ENCODE data around the gene STAG1.

Gene STAG1

DNA sequence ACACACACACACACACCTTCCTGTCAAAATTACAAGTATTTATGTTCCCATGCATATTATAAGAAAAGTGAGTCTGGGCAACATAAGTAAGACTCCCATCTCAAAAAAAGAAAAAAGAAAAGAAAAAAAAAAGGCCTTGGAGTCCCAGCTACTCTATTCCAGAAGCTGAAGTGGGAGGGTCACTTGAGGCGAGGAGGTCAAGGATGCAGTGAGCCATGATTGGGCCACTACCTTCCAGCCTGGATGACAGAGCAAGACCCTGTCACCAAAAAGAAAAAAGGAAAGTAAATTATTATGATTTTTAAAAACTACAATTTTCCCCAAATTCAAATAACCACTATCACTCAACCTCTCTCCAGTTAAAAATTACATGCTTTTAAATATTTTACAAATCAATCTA lies 113.1 kb downstream of the STAG1 start:
- DNase-seq (ENCODE audit: insufficient read length, low spot score) (no peak), FAIRE-seq (no peak)
- TF ChIP-seq PAX5 (IDR thresholded peaks at IDR 0.05; ENCODE audit: insufficient read depth, low read length, severe bottlenecking) (no peak), SPI1 (IDR thresholded peaks at IDR 0.05; ENCODE audit: low read depth, low read length) (no peak), POLR2A (IDR thresholded peaks at IDR 0.05; ENCODE audit: low read depth, low read length) (no peak)

DNA sequence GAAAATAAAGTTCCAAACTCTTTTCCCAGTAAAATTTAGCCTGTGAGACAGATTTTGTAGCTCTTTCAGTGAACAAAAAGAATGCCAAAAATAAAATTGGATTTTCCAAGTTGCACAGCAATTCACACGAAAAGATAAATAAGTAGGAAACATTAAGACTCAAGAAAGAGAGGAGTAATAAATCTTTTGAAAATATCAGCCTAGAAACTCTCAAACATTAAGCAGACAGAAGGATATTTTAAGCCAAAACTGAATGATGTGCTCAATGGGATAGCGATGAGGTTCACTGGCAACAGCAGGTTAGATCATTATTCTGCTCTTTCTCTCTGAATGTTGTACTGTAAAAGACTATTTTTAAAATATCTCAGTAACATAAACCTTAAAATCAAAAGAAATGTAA lies 115.0 kb downstream of the STAG1 start:
- TF ChIP-seq PAX5 (IDR thresholded peaks at IDR 0.05; ENCODE audit: insufficient read depth, low read length, severe bottlenecking) = no peak
- TF ChIP-seq SPI1 (IDR thresholded peaks at IDR 0.05; ENCODE audit: low read depth, low read length) = no peak
- no peak for TF ChIP-seq POU2F2 (IDR thresholded peaks at IDR 0.05; ENCODE audit: low read depth, low read length)
- no peak for TF ChIP-seq TAF1 (IDR thresholded peaks at IDR 0.05; ENCODE audit: low read depth, low read length)
- no peak for DNase-seq (ENCODE audit: insufficient read length, low spot score)
- peak; percentile 43 for FAIRE-seq

DNA sequence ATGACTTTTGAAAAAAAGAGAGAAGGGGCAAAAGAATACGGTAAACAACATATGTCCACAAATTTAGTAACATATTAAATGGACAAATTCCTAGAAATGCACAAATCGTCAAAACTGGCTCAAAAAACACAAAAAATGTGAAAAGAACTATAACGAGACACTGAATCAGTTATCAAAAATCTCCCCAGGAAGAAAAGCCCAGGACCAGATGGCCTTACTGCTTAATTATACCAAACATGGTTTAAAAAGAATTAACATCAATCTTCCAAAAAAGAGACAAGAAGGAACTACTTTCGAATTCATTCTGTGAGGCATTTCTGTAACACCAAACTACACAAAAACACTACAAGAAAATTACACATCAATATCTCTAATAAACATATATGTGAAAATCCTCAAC lies 117.4 kb downstream of the STAG1 start:
- no peak for DNase-seq (ENCODE audit: insufficient read length, low spot score)
- FAIRE-seq = no peak
- TF ChIP-seq POLR2AphosphoS5 (IDR thresholded peaks at IDR 0.05; ENCODE audit: low read depth, low read length) = no peak
- TF ChIP-seq PAX5 (IDR thresholded peaks at IDR 0.05; ENCODE audit: insufficient read depth, low read length, severe bottlenecking) = no peak
- no peak for TF ChIP-seq SPI1 (IDR thresholded peaks at IDR 0.05; ENCODE audit: low read depth, low read length)
- TF ChIP-seq POLR2A (IDR thresholded peaks at IDR 0.05; ENCODE audit: low read depth, low read length) = no peak
- TF ChIP-seq POU2F2 (IDR thresholded peaks at IDR 0.05; ENCODE audit: low read depth, low read length) = no peak
- TF ChIP-seq TAF1 (IDR thresholded peaks at IDR 0.05; ENCODE audit: low read depth, low read length) = no peak

DNA sequence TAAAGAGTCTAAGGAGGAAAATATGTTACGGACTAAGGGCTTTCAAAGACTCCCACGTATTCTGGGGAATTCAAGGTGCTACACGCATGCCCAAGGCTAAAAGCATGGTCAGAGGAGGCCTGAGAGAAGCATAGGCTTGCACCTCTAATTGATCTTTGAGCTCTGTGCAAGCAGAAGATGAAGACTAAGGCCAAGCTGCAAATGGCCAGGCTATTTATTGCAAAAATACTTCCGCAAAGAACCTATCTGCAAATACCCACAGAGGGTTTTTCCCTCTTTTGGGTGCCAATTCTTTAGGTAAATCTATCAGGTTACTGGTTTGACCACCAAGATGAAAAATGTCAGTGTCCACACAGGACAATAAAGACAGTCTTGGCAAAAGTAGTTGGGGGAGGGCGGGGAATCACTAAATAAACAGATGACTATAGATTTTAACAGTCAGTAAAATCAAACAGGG lies 119.5 kb downstream of the STAG1 start:
- FAIRE-seq = peak; percentile 9
- DNase-seq (ENCODE audit: insufficient read length, low spot score) = no peak
- no peak for TF ChIP-seq PAX5 (IDR thresholded peaks at IDR 0.05; ENCODE audit: insufficient read depth, low read length, severe bottlenecking)

DNA sequence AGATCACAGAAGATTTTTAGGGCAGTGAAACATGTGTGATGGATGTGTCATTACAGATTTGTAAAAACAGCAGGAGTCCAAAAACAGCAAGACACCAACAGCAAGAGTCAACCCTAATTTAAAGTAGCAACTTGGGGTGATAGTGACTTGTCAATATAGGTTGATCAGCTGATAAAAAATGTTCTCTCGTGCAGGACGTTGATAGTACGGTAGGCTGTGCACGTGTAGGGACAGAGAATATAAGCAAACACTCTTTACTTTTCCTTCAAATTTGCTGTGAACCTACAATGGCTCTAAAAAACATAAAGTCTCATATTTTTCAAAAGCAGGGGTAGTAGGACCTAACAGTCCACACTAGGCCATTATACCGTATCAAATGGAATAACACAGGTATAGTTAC lies 120.8 kb downstream of the STAG1 start:
- FAIRE-seq = peak; percentile 63
- TF ChIP-seq POU2F2 (IDR thresholded peaks at IDR 0.05; ENCODE audit: low read depth, low read length) = no peak
- TF ChIP-seq SPI1 (IDR thresholded peaks at IDR 0.05; ENCODE audit: low read depth, low read length) = no peak
- no peak for TF ChIP-seq TAF1 (IDR thresholded peaks at IDR 0.05; ENCODE audit: low read depth, low read length)
- no peak for TF ChIP-seq POLR2A (IDR thresholded peaks at IDR 0.05; ENCODE audit: low read depth, low read length)
- no peak for TF ChIP-seq PAX5 (IDR thresholded peaks at IDR 0.05; ENCODE audit: insufficient read depth, low read length, severe bottlenecking)
- TF ChIP-seq POLR2AphosphoS5 (IDR thresholded peaks at IDR 0.05; ENCODE audit: low read depth, low read length) = no peak
- DNase-seq (ENCODE audit: insufficient read length, low spot score) = no peak

DNA sequence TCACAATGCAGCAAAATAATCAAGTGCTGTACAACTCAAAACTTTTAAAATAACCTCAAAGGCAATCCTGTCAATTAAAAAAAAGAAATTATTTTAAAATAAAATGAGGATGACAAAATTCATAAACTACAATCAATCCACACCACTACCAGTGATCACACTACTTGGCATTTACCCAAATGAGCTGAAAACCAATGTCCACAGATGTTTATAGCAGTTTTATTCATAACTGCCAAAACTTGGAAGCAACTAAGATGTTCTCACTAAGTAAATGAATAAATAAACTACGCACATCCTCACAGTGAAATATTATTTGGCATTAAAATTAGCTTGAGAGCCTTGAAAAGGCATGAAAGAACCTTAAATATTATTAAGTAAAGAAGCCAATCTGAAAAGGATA lies 121.3 kb downstream of the STAG1 start:
- TF ChIP-seq POU2F2 (IDR thresholded peaks at IDR 0.05; ENCODE audit: low read depth, low read length) = no peak
- no peak for TF ChIP-seq PAX5 (IDR thresholded peaks at IDR 0.05; ENCODE audit: insufficient read depth, low read length, severe bottlenecking)
- TF ChIP-seq POLR2AphosphoS5 (IDR thresholded peaks at IDR 0.05; ENCODE audit: low read depth, low read length) = no peak
- TF ChIP-seq TAF1 (IDR thresholded peaks at IDR 0.05; ENCODE audit: low read depth, low read length) = no peak
- no peak for TF ChIP-seq SPI1 (IDR thresholded peaks at IDR 0.05; ENCODE audit: low read depth, low read length)
- TF ChIP-seq POLR2A (IDR thresholded peaks at IDR 0.05; ENCODE audit: low read depth, low read length) = no peak
- FAIRE-seq (no peak), DNase-seq (ENCODE audit: insufficient read length, low spot score) (no peak)

DNA sequence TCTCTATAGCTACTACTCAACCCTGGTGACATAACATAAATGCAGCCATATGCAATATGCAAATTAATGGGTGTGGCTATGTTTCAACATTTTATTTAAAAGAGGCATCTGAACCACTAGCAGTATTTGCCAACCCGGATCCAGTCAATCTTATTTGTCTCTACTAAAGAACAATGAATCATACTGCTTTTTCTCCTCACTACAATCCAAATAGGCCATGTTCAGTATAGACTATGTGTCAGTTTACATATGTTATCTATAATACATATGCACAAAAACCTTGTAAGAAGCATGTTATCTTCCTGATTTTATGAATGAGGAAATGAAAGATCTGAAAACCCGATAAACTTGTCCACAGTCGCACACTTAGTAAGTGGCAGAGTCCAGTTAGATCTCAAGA lies 125.7 kb downstream of the STAG1 start:
- DNase-seq (ENCODE audit: insufficient read length, low spot score) = no peak
- peak; percentile 56 for FAIRE-seq
- TF ChIP-seq SPI1 (IDR thresholded peaks at IDR 0.05; ENCODE audit: low read depth, low read length) = peak; percentile 53; the same call in 1 of the 2 replicates
- no peak for TF ChIP-seq POLR2AphosphoS5 (IDR thresholded peaks at IDR 0.05; ENCODE audit: low read depth, low read length)

DNA sequence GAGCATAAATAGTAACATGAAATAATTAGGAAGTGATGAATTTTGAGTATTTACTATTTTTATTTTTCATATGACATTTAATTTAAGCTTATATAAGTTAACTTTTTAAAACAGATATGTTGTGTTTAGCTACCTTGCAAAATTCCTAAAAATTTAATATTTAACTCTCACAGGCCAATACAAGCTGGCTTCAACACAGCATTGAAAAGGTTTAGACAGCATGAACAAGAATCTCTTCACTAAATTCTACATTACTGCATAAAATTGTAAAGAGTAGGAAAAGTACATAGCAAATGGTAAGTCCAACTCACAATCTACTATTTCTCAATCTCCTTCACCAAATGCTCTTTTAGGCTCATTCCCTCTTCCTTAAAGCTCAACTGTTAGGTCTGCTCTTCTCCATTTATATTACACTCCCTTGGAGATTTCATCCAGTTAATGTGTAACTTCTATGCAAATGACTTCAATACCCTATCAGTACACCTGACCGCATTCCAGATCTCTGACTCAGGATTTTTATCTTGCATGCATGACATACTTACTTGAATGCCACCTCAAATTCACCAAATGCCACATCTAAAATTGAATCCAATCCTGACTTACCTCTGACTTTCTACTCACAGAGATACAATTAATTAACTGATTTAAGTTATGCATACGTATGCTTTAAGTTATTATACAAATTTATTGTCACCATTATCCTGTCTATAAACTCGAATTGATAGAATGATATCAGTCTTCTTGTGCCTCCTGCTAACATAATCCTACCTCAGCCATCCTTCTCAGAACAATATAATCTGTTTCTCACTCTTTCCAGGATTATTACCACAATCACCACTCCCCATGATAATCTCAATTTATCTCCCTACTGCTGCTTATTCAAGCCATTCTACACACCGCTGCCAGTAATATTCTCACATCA lies 127.0 kb downstream of the STAG1 start:
- FAIRE-seq = peak; percentile 82
- DNase-seq (ENCODE audit: insufficient read length, low spot score) = no peak
- TF ChIP-seq SPI1 (IDR thresholded peaks at IDR 0.05; ENCODE audit: low read depth, low read length) (no peak), POU2F2 (IDR thresholded peaks at IDR 0.05; ENCODE audit: low read depth, low read length) (no peak), POLR2AphosphoS5 (IDR thresholded peaks at IDR 0.05; ENCODE audit: low read depth, low read length) (no peak), TAF1 (IDR thresholded peaks at IDR 0.05; ENCODE audit: low read depth, low read length) (no peak), POLR2A (IDR thresholded peaks at IDR 0.05; ENCODE audit: low read depth, low read length) (no peak), PAX5 (IDR thresholded peaks at IDR 0.05; ENCODE audit: insufficient read depth, low read length, severe bottlenecking) (no peak)

DNA sequence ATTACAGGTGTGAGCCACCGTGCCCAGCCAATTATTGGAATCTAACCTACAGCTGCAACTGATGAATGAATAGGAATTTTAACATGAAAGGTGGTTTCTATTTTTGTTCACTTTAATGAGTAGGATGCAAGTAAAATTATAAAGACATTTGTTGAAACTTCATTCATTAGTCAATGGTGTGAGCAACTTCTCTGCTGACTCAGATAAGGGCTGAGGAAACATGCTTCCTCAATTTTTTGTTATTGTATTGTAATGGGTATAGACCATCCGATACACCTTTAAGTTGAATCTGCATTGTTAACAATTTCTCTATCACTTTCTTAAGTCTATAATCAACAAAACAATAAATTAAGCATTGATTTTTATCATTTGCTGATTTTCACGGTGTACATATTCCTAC lies 127.8 kb downstream of the STAG1 start:
- FAIRE-seq (no peak), DNase-seq (ENCODE audit: insufficient read length, low spot score) (no peak)
- TF ChIP-seq POLR2AphosphoS5 (IDR thresholded peaks at IDR 0.05; ENCODE audit: low read depth, low read length) (no peak), TAF1 (IDR thresholded peaks at IDR 0.05; ENCODE audit: low read depth, low read length) (no peak), SPI1 (IDR thresholded peaks at IDR 0.05; ENCODE audit: low read depth, low read length) (no peak), PAX5 (IDR thresholded peaks at IDR 0.05; ENCODE audit: insufficient read depth, low read length, severe bottlenecking) (no peak), POLR2A (IDR thresholded peaks at IDR 0.05; ENCODE audit: low read depth, low read length) (no peak), POU2F2 (IDR thresholded peaks at IDR 0.05; ENCODE audit: low read depth, low read length) (no peak)

DNA sequence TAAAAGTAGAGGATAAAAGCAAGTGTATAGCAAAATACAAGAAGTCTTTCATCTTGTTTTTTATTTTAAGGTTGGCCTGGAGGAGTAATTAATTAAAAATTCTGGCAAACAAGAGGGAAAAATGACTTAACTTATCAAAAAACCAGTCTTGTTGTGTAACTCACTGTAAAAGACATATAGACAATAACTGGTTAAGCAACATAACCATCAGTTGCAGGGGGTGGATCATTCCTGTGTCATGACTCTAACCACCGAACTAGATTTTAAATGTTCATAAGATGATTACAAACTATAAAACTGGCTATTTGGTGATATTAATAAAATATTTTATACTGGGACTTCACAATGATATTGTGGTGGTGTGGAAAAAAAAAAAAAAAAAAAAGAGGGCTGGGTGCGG lies 130.6 kb downstream of the STAG1 start:
- TF ChIP-seq POU2F2 (IDR thresholded peaks at IDR 0.05; ENCODE audit: low read depth, low read length) = no peak
- TF ChIP-seq POLR2A (IDR thresholded peaks at IDR 0.05; ENCODE audit: low read depth, low read length) = no peak
- no peak for TF ChIP-seq TAF1 (IDR thresholded peaks at IDR 0.05; ENCODE audit: low read depth, low read length)
- no peak for TF ChIP-seq SPI1 (IDR thresholded peaks at IDR 0.05; ENCODE audit: low read depth, low read length)
- DNase-seq (ENCODE audit: insufficient read length, low spot score) = no peak
- FAIRE-seq = no peak

All from GM12891 (cell line).